WTC11 (cell line): ENCODE measurements around the gene PMS1.

Experiments used
- CTCF ChIP-seq: fragments of 200-600 bp; IDR thresholded peaks from 2 replicates; pipeline ENCODE4 v1.8.0; 2022; ENCODE audit warnings: antibody characterized with exemption
- GTF2I ChIP-seq: fragments of 250-450 bp; sonication (Bioruptor Pico); conservative IDR thresholded peaks from 2 replicates; pipeline ENCODE4 v1.4.0; 2021; ENCODE audit warnings: mild to moderate bottlenecking
- MAX ChIP-seq: sonication (generic); formaldehyde crosslinking; IDR thresholded peaks from 2 replicates; pipeline ENCODE4 v1.8.0; 2022; ENCODE audit warnings: mild to moderate bottlenecking, missing genetic modification reagents
- NR2C2 ChIP-seq: sonication (generic); formaldehyde crosslinking; IDR thresholded peaks from 2 replicates; pipeline ENCODE4 v1.8.0; 2022; ENCODE audit warnings: mild to moderate bottlenecking, missing genetic modification reagents
- SP1 ChIP-seq: sonication (generic); formaldehyde crosslinking; conservative IDR thresholded peaks from 2 replicates; pipeline ENCODE4 v1.8.1; 2022; ENCODE audit warnings: missing genetic modification reagents
- ZBTB43 ChIP-seq: sonication (generic); formaldehyde crosslinking; IDR thresholded peaks from 2 replicates; pipeline ENCODE4 v1.8.1; 2023; ENCODE audit warnings: mild to moderate bottlenecking, missing genetic modification reagents
- ZNF281 ChIP-seq: sonication (generic); formaldehyde crosslinking; IDR thresholded peaks from 2 replicates; pipeline ENCODE4 v1.8.0; 2023; ENCODE audit warnings: mild to moderate bottlenecking, missing genetic modification reagents

GRCh38 chr2:189819297-189819704 is 35.1 kb downstream of the PMS1 start:
- no peak for TF ChIP-seq MAX (CRISPR knock-in tag)
- TF ChIP-seq CTCF, result no peak
- no peak for TF ChIP-seq GTF2I (CRISPR knock-in tag)
- no peak for TF ChIP-seq ZNF281 (CRISPR knock-in tag)
- TF ChIP-seq ZBTB43 (CRISPR knock-in tag), result no peak
- no peak for TF ChIP-seq SP1
- TF ChIP-seq NR2C2 (CRISPR knock-in tag), result no peak
